Endodermal cell (in vitro differentiated cells): Measurements from ENCODE around the gene TRIM44. TPM values are rescaled to one million over a fixed set of nuclear protein-coding genes. Genes with fewer than 3 reads are reported as not detected.

Experiments
- DNase-seq: peaks from one replicate; pipeline ENCODE4 v3.0.0-alpha.2; 2017
- H3K27ac ChIP-seq: 2 replicates; pipeline ENCODE4 v1.5.1; 2013; ENCODE audit warnings: mild to moderate bottlenecking, low read depth, low read length, moderate library complexity
- H3K27me3 ChIP-seq: 2 replicates; pipeline ENCODE4 v1.6.1; 2013; ENCODE audit warnings: mild to moderate bottlenecking, low read length, moderate library complexity; ENCODE audit not compliant: insufficient read depth, control insufficient read depth, poor library complexity, severe bottlenecking
- H3K36me3 ChIP-seq: 2 replicates; pipeline ENCODE4 v1.7.0; 2013; ENCODE audit warnings: mild to moderate bottlenecking, low read length, moderate library complexity; ENCODE audit not compliant: control insufficient read depth, insufficient read depth
- H3K4me1 ChIP-seq: one replicate; pipeline ENCODE4 v1.7.0; 2013; ENCODE audit warnings: low read length; ENCODE audit not compliant: control insufficient read depth, insufficient read depth
- H3K4me3 ChIP-seq: 2 replicates; pipeline ENCODE4 v1.5.1; 2013; ENCODE audit warnings: mild to moderate bottlenecking, low read length, moderate library complexity
- H3K9ac ChIP-seq: 2 replicates; pipeline ENCODE4 v1.6.1; 2013; ENCODE audit warnings: mild to moderate bottlenecking, low read length, moderate library complexity; ENCODE audit not compliant: poor library complexity, severe bottlenecking; ENCODE audit errors: extremely low read depth
- H3K9me3 ChIP-seq: 2 replicates; pipeline ENCODE4 v1.6.1; 2013; ENCODE audit warnings: mild to moderate bottlenecking, low read length, moderate library complexity; ENCODE audit not compliant: control insufficient read depth
- H3K27ac Mint-ChIP-seq: 2 replicates; pipeline ENCODE4 v1.8.0; 2020; ENCODE audit warnings: mixed read lengths
- H3K27me3 Mint-ChIP-seq: 2 replicates; pipeline ENCODE4 v1.8.0; 2021; ENCODE audit warnings: mild to moderate bottlenecking, mixed read lengths; ENCODE audit not compliant: insufficient read depth
- H3K36me3 Mint-ChIP-seq: 2 replicates; pipeline ENCODE4 v1.8.0; 2020; ENCODE audit warnings: low read depth, mixed read lengths
- H3K4me1 Mint-ChIP-seq: 2 replicates; pipeline ENCODE4 v1.8.0; 2020; ENCODE audit warnings: mixed read lengths
- H3K4me3 Mint-ChIP-seq: 2 replicates; pipeline ENCODE4 v1.8.0; 2020; ENCODE audit warnings: mild to moderate bottlenecking, moderate library complexity, mixed read lengths
- H3K9me3 Mint-ChIP-seq: 2 replicates; pipeline ENCODE4 v1.8.0; 2020; ENCODE audit warnings: mild to moderate bottlenecking, mixed read lengths
- WGBS, 2 experiments: methylation state at CpG; one replicate each; pipeline versions ENCODE4 v1.1.5 to v1.1.7; 2013; ENCODE audit warnings: missing lambda C conversion rate in 2 of 2, mixed read lengths in 1 of 2; ENCODE audit not compliant: insufficient coverage in 1 of 2, insufficient read length in 1 of 2; 5-methylcytosine and 5-hydroxymethylcytosine counted together
- total RNA-seq, 2 donors: library from RNA; stranded (reverse); fragmentation: NEBNext Ultra II Directional in 1 of 2; extraction: Animal tissue kit (Norgen Biotek cat#: 25700) in 1 of 2; gene quantifications; 2 replicates in 1 of 2; 3 replicates in 1 of 2; pipeline ENCODE4 v1.2.1, GENCODE V29; 2021
- TF ChIP-seq, protein P1 (sequence below): fragments of 200-600 bp; sonication (generic); conservative IDR thresholded peaks from 2 replicates; pipeline ENCODE4 v1.5.0; 2021; ENCODE audit warnings: antibody characterized with exemption, mild to moderate bottlenecking

Gene TRIM44
- total RNA-seq, 2 donors from 2014 or later: 48.5 to 63.8 TPM

DNA sequence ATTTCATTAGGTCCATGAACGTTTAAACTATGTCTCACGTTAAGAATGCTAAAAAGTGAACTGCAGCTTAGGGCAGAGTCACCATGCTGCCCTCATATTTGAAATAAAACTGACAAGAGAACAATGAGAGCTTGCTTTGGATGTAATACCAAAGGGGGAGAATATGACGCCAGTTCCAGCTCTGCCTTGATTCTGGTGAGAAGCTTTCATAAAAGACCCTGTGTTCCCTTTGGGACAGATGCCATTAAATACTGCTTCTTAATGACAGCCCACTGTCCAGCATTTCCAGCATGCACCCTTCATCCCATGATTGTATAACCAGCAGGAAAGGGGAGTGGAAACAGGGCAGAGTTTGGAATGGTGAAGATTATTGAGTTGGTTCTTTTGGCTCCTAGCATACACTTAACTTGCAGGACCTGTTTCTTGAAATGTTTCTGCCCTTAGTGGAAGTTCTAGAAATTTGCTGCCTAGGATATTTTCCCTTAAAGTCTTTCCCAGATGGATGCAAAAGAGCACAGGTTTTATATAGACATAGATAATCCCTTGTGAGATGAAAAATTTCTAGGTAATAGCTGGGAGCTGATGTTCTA is 142.0 kb downstream of the TRIM44 start:
- peaks cover 1% of the 10 kb centered on the region for H3K9me3 Mint-ChIP-seq
- H3K27ac Mint-ChIP-seq: no peak overlapping the region
- H3K36me3 Mint-ChIP-seq: peaks cover 9% of the 10 kb centered on the region
- 82 to 95% methylated on average over 1 to 3 of the region's 3 CpGs for WGBS, 2 experiments
- no peak for DNase-seq
- TF ChIP-seq, protein P1, sequence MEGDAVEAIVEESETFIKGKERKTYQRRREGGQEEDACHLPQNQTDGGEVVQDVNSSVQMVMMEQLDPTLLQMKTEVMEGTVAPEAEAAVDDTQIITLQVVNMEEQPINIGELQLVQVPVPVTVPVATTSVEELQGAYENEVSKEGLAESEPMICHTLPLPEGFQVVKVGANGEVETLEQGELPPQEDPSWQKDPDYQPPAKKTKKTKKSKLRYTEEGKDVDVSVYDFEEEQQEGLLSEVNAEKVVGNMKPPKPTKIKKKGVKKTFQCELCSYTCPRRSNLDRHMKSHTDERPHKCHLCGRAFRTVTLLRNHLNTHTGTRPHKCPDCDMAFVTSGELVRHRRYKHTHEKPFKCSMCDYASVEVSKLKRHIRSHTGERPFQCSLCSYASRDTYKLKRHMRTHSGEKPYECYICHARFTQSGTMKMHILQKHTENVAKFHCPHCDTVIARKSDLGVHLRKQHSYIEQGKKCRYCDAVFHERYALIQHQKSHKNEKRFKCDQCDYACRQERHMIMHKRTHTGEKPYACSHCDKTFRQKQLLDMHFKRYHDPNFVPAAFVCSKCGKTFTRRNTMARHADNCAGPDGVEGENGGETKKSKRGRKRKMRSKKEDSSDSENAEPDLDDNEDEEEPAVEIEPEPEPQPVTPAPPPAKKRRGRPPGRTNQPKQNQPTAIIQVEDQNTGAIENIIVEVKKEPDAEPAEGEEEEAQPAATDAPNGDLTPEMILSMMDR: no peak
- Histone ChIP-seq H3K4me1 (no peaks in the 10 kb centered on the region), H3K9me3 (peaks cover 5% of the 10 kb centered on the region), H3K36me3 (peaks cover 3% of the 10 kb centered on the region), H3K27ac (no peak overlapping the region), H3K9ac (no peak overlapping the region), H3K4me3 (no peak overlapping the region), H3K27me3 (no peaks in the 10 kb centered on the region)
- H3K27me3 Mint-ChIP-seq: no peaks in the 10 kb centered on the region
- H3K4me3 Mint-ChIP-seq: no peak overlapping the region
- H3K4me1 Mint-ChIP-seq: no peaks in the 10 kb centered on the region

DNA sequence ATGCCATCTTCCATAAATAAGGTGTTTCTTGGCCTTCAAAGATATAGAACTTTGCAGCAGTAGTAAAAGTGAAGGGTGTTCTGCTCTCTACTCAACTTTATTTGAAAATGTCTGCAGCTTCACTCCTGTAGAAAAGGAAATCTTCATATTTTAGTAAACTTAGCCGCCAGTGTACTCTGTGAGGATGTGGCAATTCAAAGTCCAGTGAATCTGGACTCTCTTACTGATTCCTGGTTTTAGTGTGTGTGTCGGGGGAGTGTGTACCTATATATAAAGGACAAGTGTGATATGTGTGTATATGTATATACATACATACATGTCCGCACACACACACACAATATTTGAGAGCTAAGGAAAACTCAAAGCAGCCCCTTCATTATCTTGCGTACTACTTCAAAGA is 147.0 kb downstream of the TRIM44 start:
- peaks cover 9% of the 10 kb centered on the region for H3K36me3 ChIP-seq
- H3K4me3 Mint-ChIP-seq: no peak overlapping the region
- no peaks in the 10 kb centered on the region for H3K36me3 Mint-ChIP-seq
- no peaks in the 10 kb centered on the region for H3K27me3 ChIP-seq
- no peaks in the 10 kb centered on the region for H3K9me3 ChIP-seq
- H3K9ac ChIP-seq: no peak overlapping the region
- H3K9me3 Mint-ChIP-seq: no peaks in the 10 kb centered on the region
- no peaks in the 10 kb centered on the region for H3K4me1 ChIP-seq
- H3K27me3 Mint-ChIP-seq: no peaks in the 10 kb centered on the region
- H3K27ac ChIP-seq: no peak overlapping the region
- DNase-seq: no peak
- TF ChIP-seq, protein P1: no peak
- H3K27ac Mint-ChIP-seq: no peak overlapping the region
- no peak overlapping the region for H3K4me3 ChIP-seq
- 67 to 100% methylated on average over 1 to 3 of the region's 4 CpGs for WGBS, 2 experiments
- H3K4me1 Mint-ChIP-seq: peaks cover 2% of the 10 kb centered on the region

DNA sequence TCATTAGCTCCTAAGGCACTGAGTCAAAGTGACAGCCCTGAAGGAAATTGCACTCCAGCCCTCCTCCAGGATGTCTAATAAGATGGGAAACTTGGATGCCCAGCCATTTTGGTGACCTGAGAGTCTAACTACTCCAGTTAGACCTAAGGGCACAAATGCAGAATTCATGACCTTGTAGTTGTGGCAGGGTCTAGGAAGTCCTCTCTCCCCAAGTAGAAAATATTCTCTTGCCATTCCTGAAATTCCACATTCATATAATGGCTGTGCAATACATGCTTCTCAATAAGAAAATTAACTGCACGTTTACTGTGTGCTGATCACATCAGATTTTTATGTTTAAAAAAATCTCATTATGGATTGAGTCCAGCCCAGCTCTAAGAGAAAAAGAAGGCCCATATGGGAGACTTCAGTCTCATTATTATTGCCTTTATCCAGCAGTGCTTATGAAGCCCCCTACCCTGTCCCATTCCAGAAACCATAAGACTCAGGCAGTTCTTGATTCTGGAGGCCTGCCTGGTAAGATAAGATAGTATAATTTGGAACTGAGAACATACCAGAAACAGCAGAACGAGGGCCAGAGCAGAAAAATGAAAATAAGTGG is 147.6 kb downstream of the TRIM44 start:
- no peak overlapping the region for H3K27ac Mint-ChIP-seq
- H3K36me3 Mint-ChIP-seq: no peaks in the 10 kb centered on the region
- no peak overlapping the region for H3K4me3 ChIP-seq

More for the DNA sequence above, 147.6 kb downstream of the TRIM44 start:
- Histone ChIP-seq H3K27ac (no peak overlapping the region), H3K27me3 (no peaks in the 10 kb centered on the region), H3K36me3 (peaks cover 9% of the 10 kb centered on the region), H3K9me3 (no peaks in the 10 kb centered on the region), H3K9ac (no peak overlapping the region), H3K4me1 (no peaks in the 10 kb centered on the region)
- WGBS, 2 experiments: 47 to 90% methylated on average over 1 to 2 of the region's 2 CpGs
- H3K4me1 Mint-ChIP-seq: peaks cover 2% of the 10 kb centered on the region
- no peaks in the 10 kb centered on the region for H3K27me3 Mint-ChIP-seq
- TF ChIP-seq, protein P1: no peak
- H3K9me3 Mint-ChIP-seq: no peaks in the 10 kb centered on the region
- no peak overlapping the region for H3K4me3 Mint-ChIP-seq
- DNase-seq: no peak
